ENCODE results near the gene OSBPL9. TPM values are rescaled to one million over a fixed set of nuclear protein-coding genes. Genes with fewer than 3 reads are reported as not detected.

The OSBPL9 gene
- total RNA-seq, 2 experiments from 2014 or later = 35.6 to 36.5 TPM

DNA sequence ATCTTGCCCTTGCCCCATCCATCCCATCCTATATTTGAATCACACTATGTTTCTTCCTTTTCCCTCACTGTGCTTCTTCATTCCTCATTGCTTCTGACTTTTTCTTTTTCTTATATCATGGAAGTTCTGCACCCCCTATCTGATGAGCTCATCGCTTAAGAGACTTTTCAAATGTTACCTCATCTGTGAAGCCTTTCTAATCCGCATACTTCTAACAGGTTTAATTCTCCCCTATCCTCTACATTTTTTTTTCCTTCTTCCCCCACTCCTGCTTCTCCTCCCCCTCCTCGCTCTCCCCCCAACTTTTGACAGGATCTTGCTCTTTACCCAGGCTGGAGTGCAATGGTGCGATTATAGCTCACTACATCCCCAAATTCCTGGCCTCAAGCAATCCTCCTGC lies 39.5 kb downstream of the OSBPL9 start:
- ATAC-seq (ENCODE audit: poor library complexity) (no peak), DNase-seq (no peak)
- TF ChIP-seq, protein P1, sequence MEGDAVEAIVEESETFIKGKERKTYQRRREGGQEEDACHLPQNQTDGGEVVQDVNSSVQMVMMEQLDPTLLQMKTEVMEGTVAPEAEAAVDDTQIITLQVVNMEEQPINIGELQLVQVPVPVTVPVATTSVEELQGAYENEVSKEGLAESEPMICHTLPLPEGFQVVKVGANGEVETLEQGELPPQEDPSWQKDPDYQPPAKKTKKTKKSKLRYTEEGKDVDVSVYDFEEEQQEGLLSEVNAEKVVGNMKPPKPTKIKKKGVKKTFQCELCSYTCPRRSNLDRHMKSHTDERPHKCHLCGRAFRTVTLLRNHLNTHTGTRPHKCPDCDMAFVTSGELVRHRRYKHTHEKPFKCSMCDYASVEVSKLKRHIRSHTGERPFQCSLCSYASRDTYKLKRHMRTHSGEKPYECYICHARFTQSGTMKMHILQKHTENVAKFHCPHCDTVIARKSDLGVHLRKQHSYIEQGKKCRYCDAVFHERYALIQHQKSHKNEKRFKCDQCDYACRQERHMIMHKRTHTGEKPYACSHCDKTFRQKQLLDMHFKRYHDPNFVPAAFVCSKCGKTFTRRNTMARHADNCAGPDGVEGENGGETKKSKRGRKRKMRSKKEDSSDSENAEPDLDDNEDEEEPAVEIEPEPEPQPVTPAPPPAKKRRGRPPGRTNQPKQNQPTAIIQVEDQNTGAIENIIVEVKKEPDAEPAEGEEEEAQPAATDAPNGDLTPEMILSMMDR (IDR thresholded peaks at IDR 0.05) = no peak
- Histone ChIP-seq H3K36me3 (ENCODE audit: insufficient read depth, low read length) (peaks cover 14% of the 10 kb centered on the region), H3K9me3 (ENCODE audit: control insufficient read depth in 1 of 2, insufficient read depth in 1 of 2, low read length in 2 of 2) (no peaks in the 10 kb centered on the region), H3K27me3 (ENCODE audit: control insufficient read depth in 1 of 2, insufficient read depth in 2 of 2, low read length in 2 of 2) (no peaks in the 10 kb centered on the region), H3K4me3 (ENCODE audit: low read length) (no peak overlapping the region), H3K27ac (ENCODE audit: low read depth in 1 of 2, low read length in 2 of 2) (no peak overlapping the region), H3K4me1 (ENCODE audit: insufficient read depth, low read length) (no peaks in the 10 kb centered on the region)
- peaks cover 47% of the 10 kb centered on the region for H3K36me3 Mint-ChIP-seq (ENCODE audit: low read depth)
- no peaks in the 10 kb centered on the region for H3K27me3 Mint-ChIP-seq
- H3K4me3 Mint-ChIP-seq = no peak overlapping the region
- POLR2A ChIA-PET = no interaction called here
- CTCF ChIA-PET = interaction anchor here (0.6 kb wide), 1 partner anchor 321 kb away, joined by 4 read pairs; no protein-coding TSS in a partner anchor
- no peak overlapping the region for H3K27ac Mint-ChIP-seq
- H3K9me3 Mint-ChIP-seq = no peaks in the 10 kb centered on the region
- H3K4me1 Mint-ChIP-seq (ENCODE audit: low read depth) = peaks cover 9% of the 10 kb centered on the region
- intact Hi-C loops (cut with DNase I, micrococcal nuclease) = no loop called here

DNA sequence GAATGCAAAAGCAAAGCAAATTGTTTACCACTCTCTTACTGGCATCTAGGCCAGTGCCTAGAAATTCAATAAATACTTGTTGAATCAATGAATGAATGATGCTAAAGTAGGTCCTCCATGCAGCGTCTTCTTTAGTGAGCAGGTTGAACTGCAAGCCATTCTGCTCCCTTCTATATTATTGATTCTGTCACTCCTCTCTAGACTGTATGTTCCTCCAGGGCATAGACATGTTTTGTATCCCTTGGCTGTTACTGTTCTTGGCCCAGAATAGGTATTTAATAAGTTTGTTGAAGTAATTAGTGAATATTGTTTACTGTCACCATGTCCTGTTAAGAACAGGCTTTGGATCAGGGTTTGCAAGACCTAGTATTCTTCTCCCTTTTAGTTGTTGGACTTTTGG lies 43.7 kb downstream of the OSBPL9 start:
- no peak overlapping the region for H3K4me3 ChIP-seq (ENCODE audit: low read length)
- Mint-ChIP-seq H3K27me3 (no peaks in the 10 kb centered on the region), H3K36me3 (ENCODE audit: low read depth) (peaks cover 15% of the 10 kb centered on the region), H3K4me3 (no peak overlapping the region), H3K9me3 (no peaks in the 10 kb centered on the region), H3K27ac (no peak overlapping the region), H3K4me1 (ENCODE audit: low read depth) (peaks cover 5% of the 10 kb centered on the region)
- H3K4me1 ChIP-seq (ENCODE audit: insufficient read depth, low read length) = no peaks in the 10 kb centered on the region
- ATAC-seq (ENCODE audit: poor library complexity) (no peak), DNase-seq (no peak)
- TF ChIP-seq, protein P1 (IDR thresholded peaks at IDR 0.05) = no peak
- ChIA-PET POLR2A (no interaction called here), CTCF (no interaction called here)
- H3K36me3 ChIP-seq (ENCODE audit: insufficient read depth, low read length) = no peaks in the 10 kb centered on the region
- no peak overlapping the region for H3K27ac ChIP-seq (ENCODE audit: low read depth in 1 of 2, low read length in 2 of 2)
- intact Hi-C loops (cut with DNase I, micrococcal nuclease) = no loop called here
- no peaks in the 10 kb centered on the region for H3K27me3 ChIP-seq (ENCODE audit: control insufficient read depth in 1 of 2, insufficient read depth in 2 of 2, low read length in 2 of 2)
- no peaks in the 10 kb centered on the region for H3K9me3 ChIP-seq (ENCODE audit: control insufficient read depth in 1 of 2, insufficient read depth in 1 of 2, low read length in 2 of 2)

DNA sequence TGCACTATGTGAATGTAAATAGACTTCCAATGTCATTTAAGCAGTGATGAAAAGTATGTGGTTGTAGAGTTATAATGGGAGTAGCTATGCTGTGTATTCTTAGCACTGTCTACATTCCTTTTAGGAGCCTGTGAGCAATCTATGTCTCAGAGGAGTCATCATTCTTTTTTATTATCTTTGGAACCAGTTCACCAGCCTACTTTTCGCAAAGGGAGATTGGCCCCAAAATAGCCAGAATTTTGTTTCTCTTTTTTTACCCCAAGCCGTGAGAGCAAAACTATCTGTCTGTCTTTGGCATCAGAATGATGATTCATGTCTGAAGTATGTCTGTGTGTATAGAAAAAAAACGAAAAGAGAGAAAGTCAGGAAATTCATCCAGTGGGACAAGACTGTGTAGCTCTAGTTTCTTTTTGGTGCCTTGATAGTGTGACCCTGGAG lies 44.2 kb downstream of the OSBPL9 start:
- intact Hi-C loops (cut with DNase I, micrococcal nuclease) = no loop called here
- H3K4me3 Mint-ChIP-seq = no peak overlapping the region
- no peaks in the 10 kb centered on the region for H3K9me3 ChIP-seq (ENCODE audit: control insufficient read depth in 1 of 2, insufficient read depth in 1 of 2, low read length in 2 of 2)
- ChIA-PET CTCF (no interaction called here), POLR2A (no interaction called here)
- DNase-seq (no peak), ATAC-seq (ENCODE audit: poor library complexity) (no peak)
- no peaks in the 10 kb centered on the region for H3K36me3 ChIP-seq (ENCODE audit: insufficient read depth, low read length)
- H3K4me1 ChIP-seq (ENCODE audit: insufficient read depth, low read length) = no peaks in the 10 kb centered on the region
- no peaks in the 10 kb centered on the region for H3K9me3 Mint-ChIP-seq
- no peaks in the 10 kb centered on the region for H3K27me3 ChIP-seq (ENCODE audit: control insufficient read depth in 1 of 2, insufficient read depth in 2 of 2, low read length in 2 of 2)
- no peak overlapping the region for H3K27ac Mint-ChIP-seq
- H3K36me3 Mint-ChIP-seq (ENCODE audit: low read depth) = peaks cover 10% of the 10 kb centered on the region
- TF ChIP-seq, protein P1 (IDR thresholded peaks at IDR 0.05) = no peak
- no peaks in the 10 kb centered on the region for H3K27me3 Mint-ChIP-seq
- H3K27ac ChIP-seq (ENCODE audit: low read depth in 1 of 2, low read length in 2 of 2) = no peak overlapping the region
- no peak overlapping the region for H3K4me3 ChIP-seq (ENCODE audit: low read length)
- H3K4me1 Mint-ChIP-seq (ENCODE audit: low read depth) = peaks cover 5% of the 10 kb centered on the region

Measured in CD4-positive, alpha-beta T cell (primary cell).